Fibroblast of pulmonary artery (primary cell): Measurements from ENCODE around the gene PFKFB4.

Experiments used
- DNase-seq: peaks from one replicate; pipeline ENCODE4 v3.0.0-alpha.2; 2010; ENCODE audit warnings: low read depth
- H3K4me3 ChIP-seq: replicated peaks from 2 replicates; pipeline ENCODE4 v1.5.1; 2011; ENCODE audit warnings: low read depth, mild to moderate bottlenecking, control low read depth, low read length, moderate library complexity
- CTCF ChIP-seq: IDR thresholded peaks from 2 replicates; pipeline ENCODE4 v1.5.1; 2011; ENCODE audit warnings: mild to moderate bottlenecking, control low read depth, low read length, inconsistent platforms; ENCODE audit errors: missing control alignments

PFKFB4 gene

GRCh38 chr3:48593337-48593736 is 36.7 kb upstream of the PFKFB4 start:
- H3K4me3 ChIP-seq: no peak overlapping the region
- DNase-seq: no peak
- no peak for TF ChIP-seq CTCF

GRCh38 chr3:48592519-48593087 is 36.0 kb upstream of the PFKFB4 start:
- TF ChIP-seq CTCF: no peak
- H3K4me3 ChIP-seq: no peak overlapping the region
- DNase-seq: no peak

- H3K4me3 ChIP-seq: no peak overlapping the region
- DNase-seq: no peak
- TF ChIP-seq CTCF: no peak
These were observed 35.4 kb upstream of the PFKFB4 start for GRCh38 chr3:48591886-48592518.

- TF ChIP-seq CTCF: no peak
- DNase-seq: no peak
These were observed 34.8 kb upstream of the PFKFB4 start for GRCh38 chr3:48591436-48591835.

GRCh38 chr3:48588230-48588629 is 31.6 kb upstream of the PFKFB4 start:
- DNase-seq: no peak
- TF ChIP-seq CTCF: no peak
- no peak overlapping the region for H3K4me3 ChIP-seq

More at GRCh38 chr3:48591436-48591835, 34.8 kb upstream of the PFKFB4 start:
- H3K4me3 ChIP-seq: no peak overlapping the region

- DNase-seq: no peak
- no peak for TF ChIP-seq CTCF
- H3K4me3 ChIP-seq: no peak overlapping the region
These were observed 31.1 kb upstream of the PFKFB4 start for GRCh38 chr3:48587686-48588085.

GRCh38 chr3:48585411-48585810 is 28.8 kb upstream of the PFKFB4 start:
- DNase-seq: no peak
- H3K4me3 ChIP-seq: no peak overlapping the region
- TF ChIP-seq CTCF: no peak
